Amygdala (tissue), 56 donors: ENCODE results near the gene DYNLT1.
A peak's percentile ranks its signal among the peaks of the same experiment; 100 is the strongest.
"Not testable (repeated sequence)": the region's sequence is repeated elsewhere in the genome, so short reads cannot be mapped to it uniquely, and the experiment has no call there.

Experiments used
- DNase-seq, 56 donors: peaks; one replicate each; lab custom pipeline; 2025; lab: John Stamatoyannopoulos, UW

Gene DYNLT1

DNA sequence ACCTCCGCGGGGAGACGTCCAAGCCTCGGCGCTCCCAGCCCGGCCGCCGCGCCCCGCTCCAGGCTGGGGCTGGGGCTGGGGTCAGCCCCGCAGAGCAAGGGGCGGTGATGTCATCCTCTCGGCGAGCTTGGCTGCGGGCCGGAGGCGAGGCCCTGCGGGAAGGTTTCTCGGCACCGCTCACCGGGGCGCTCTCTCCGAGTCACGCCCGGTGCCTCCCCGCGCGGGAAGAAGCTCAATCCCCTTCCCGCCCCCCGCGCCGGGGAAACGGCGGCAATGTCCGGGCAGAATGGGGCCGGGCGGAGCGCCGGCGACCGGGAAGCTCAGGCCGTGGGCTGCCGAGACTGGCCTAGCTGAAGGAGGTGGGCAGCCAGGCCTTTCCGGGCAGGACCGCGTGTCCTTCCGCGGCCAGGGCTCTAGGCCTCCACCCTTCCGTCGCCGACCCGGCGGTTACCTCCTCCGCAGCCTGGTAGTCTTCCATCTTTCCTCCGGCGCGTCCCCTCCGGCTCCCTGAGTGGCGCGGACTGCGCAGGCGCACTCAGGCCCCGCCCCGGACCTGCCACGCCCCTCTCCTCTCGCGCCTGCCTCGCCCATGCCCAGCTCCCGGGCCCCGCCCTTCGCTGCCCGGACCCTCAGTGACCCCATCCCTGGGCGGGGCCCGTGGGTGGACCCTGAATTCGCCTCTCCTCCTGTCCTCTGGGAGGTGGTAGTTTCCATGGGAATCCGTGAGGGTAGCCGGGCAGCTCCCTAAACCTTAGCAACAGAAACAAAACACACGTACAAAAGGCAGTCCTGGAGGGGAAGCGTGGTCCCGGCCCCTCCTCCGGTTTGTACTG lies at the start of gene DYNLT1:
Gene DYNLT1, minus strand, starts transcription at position 513 of the 833 bp plus-strand sequence. Its CDS starts 35 bp downstream, at position 478.
- DNase-seq = peak; percentile 17 to 94 (median 80)

DNA sequence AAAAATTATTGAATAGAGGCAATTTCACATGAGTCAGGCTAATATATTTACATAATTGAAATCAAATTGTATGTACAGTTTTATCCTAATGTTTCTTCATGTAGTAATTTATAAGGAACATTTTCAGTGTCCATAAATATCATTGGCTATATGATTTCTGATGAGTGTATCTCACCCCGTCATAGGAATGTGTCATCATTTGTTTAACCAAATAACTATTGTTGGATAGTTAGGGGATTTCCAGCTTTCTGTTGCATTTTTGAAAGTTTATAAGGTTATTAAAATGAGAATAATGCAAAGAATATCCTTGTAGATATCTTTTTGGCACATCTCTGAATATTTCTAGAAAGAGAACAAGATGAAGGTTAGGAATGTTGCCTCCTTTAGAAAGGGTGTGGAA lies 44.3 kb upstream of the DYNLT1 start:
- DNase-seq = no peak

DNA sequence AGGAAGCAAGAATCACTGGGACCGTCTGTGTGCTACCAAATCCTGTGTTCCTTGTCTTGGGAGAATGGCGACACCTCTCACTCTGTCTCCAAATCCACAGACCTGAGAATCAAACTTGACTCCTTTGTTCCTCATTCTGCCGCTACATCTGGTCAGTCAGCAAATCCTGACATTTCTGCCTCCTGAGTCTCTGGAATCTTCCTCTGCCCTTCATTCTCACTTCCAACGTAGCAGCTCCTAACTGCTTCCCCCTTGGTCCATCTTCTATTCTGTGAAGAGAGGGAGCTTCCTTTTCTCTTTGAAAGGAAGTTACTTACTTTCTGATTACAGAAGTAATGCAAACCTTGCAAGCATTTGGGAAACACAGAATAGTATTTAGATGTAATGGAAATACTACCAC lies 43.0 kb upstream of the DYNLT1 start:
- DNase-seq = no peak

DNA sequence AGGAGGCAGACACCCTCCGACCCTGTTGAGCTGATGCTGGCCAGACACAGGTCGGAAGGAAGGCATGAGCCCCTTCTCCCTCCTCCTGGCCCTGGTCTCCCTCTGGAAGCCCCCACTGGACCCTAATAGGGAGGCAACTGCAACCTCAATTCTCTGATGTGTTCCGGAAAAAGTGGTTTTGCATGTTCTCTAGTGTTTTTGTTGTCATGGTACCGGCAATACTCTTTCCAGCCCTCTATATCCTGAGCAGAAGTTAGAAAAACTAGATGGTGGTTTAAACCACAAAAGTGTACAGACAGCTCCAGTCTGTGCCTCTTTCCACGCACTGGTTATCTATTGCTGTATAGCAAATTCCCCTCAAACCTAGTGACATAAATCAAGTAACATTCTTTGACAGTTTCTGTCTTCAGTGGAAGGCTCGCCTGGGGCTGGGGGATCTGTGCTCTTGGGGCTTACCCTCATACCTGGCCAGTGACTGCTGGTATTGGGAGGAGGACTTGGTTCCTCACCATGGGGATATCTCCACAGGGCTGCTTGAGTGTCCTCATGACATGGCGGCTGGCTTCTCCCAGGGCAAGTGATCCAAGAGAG lies 42.3 kb upstream of the DYNLT1 start:
- no peak for DNase-seq

DNA sequence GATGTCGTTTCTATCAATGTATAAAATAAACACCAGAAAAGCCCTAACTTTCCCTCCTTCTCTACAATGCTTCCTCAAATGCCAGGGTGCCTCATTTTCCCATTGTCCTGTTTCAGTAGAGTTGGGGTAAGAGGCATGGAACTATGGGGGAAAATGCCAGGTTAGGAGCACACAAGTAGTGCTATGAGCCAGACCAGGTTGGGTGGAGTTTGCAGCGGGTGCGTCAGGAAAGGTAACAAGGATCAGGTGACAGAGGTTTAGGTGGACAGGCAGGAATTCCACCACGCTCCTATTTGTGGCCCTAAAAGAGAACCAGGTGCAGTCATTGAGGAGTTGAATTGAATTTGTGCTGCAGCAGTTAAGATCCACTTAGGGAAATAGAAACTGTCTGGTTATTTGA lies 41.8 kb upstream of the DYNLT1 start:
- DNase-seq = no peak

DNA sequence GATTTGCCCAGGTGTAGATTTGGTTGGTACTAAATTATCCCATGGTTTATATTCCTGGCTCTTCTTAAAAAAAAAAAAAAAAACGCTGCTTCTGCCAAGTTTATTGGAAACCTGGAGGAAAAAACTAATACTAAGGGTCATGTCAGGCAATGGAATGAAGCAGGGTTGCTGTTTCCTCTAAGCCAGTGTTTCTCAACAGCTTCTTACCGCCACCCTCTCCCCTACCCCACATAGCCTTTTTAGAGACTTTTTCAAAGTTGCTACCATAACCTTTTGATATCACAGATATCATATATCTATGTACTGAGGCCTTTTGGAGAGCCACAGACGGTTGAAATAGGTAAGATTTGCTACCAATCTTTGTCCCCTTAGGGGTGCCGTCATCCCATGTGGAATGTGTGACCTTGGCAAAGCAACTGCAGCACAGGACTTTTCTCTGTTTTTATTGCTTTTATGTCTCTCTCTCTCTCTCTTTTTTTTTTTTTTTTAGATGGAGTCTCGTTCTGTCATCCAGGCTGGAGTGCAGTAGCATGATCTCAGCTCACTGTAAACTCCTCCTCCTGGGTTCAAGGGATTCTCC lies 40.3 kb upstream of the DYNLT1 start:
- no peak for DNase-seq

DNA sequence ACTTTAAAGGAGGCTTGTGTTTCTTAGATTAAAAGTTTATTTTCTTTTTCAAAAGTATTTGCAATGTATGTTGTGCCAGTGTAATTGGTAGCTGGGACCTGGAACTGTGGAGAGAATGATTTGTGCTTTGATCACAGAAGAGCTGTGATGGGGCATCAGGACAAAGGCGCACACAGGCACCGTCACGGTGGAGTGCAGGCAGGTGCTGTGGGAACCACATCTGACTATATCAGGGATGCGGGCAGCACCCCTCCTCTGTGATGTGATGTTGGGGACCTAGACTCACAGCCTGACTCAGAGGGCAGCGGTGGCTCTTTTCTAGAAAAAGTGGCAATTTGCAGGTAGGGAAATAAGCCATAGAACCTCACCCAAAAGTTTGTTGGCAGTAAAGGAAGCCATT lies 39.8 kb upstream of the DYNLT1 start:
- DNase-seq = no peak

DNA sequence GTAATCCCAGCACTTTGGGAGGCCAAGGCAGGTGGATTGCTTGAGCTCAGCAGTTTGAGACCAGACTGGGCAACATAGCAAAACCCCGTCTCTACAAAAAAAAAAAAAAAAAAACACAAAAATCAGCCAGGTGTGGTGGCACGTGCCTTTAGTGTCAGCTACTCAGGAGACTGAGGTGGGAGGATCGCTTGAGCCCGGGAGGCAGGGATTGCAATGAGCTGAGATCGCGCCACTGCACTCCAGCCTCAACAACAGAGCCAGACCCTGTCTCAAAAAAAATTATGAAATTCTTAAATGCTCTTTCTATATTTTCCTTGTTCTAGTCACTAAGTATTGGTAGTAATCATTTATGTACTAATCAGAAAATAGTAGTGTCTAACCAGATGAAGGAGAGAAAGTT lies 35.9 kb upstream of the DYNLT1 start:
- no peak for DNase-seq

DNA sequence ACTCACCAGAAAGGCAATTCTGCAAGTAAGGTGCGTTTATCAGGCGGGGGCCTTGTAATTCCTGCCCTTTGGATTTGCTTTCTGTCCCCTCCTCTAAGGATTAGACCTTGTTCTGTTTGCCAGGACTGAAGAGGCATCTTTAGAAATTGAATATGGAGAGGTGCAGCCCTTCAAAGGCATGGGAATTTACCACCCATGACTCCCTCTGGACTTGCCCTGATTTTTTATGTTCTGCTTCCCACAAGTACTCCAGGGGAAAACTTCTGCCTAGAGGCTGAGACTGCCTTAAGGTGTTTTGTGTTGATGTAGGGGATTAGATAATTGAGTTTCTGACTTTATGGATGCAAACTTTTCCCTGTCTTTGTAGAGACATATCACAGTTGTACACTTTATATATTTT lies 35.5 kb upstream of the DYNLT1 start:
- DNase-seq = no peak

DNA sequence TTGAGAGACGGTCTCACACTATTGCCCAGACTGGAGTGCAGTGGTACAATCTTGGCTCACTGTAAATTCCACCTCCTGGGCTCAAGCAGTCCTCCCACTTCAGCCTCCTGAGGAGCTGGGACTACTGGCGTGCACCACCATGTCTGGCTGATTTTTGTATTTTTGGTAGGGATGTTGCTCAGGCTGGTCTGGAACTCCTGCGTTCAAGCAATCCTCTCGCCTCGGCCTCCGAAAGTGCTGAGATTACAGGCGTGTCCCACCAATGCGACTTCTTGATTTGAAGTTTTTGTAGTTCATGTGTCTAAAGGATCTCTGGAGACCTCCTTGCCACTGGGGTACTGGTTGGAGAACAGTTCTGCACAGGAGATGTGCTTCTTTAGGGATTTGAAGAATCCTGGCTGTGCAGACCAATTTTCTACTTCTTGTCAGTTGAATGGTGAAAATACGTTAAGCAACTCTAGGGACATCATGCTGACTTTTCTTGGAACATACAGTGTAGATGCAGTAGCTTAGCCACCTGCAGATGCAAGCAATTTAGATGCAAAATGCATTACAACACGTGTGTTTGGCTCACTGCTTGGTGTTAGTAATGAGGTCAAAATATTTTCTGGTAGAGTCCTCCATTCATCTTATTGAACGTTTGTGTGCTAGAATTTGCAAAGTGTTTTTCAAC lies 33.5 kb upstream of the DYNLT1 start:
- no peak for DNase-seq

DNA sequence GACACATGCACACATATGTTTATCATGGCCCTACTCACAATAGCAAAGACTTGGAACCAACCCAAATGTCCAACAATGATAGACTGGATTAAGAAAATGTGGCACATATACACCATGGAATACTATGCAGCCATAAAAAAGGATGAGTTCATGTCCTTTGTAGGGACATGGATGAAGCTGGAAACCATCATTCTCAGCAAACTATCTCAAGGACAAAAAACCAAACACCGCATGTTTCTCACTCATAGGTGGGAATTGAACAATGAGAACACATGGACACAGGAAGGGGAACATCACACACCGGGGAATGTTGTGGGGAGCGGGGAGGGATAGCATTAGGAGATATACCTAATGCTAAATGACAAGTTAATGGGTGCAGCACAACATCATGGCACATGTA lies 32.6 kb upstream of the DYNLT1 start:
- DNase-seq = not testable (repeated sequence)

DNA sequence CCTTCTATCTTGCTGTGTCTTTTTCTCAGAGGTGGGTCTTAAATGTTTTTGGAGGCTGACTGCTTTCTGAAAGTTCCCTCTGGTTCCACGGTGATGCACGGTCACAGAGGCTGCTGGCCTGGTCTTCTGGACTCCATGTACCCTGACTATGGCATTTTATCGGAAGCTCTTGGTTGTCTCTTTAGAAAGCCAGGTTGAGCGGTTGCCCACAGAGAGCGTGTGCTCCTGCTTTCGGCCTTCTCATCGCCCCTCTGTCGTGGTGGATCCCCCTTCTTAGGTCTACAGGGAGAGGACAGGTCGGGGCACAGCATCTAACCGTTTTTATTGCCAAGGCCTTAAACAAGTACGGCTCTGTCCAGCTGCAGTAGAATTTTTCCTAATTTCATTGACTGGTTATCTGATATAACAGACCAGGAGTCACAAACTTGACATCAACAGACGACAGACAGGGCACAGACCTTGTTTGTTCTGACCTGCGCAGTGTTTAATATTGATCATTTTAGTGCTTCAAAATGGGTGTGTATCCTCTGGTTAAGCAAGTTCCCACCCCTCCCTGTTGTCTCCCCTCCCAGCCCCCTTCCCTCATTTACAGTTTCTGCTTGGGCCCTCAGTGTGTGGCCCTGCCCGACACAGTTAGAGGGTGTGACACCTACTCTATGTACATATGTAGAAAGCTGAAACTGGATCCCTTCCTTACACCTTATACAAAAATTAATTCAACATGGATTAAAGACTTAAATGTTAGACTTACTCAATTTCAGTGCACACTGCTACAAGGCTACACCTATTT lies 30.0 kb upstream of the DYNLT1 start:
- DNase-seq = no peak

DNA sequence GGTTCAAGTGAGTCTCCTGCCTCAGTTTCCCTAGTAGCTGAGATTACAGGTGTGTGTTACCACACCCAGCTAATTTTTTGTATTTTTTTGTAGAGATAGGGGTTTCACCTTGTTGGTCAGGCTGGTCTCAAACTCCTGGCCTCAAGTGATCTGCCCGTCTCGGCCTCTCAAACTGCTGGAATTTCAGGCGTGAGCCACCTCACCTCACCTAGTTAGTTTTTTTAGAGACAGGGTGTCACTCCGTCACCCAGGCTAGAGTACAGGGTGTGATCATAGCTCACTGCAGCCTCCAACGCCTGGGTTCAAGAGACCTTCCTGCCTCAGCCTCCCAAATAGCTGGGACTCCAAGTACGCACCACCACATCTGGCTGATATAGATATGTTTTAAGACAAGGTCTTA lies 28.2 kb upstream of the DYNLT1 start:
- no peak for DNase-seq

DNA sequence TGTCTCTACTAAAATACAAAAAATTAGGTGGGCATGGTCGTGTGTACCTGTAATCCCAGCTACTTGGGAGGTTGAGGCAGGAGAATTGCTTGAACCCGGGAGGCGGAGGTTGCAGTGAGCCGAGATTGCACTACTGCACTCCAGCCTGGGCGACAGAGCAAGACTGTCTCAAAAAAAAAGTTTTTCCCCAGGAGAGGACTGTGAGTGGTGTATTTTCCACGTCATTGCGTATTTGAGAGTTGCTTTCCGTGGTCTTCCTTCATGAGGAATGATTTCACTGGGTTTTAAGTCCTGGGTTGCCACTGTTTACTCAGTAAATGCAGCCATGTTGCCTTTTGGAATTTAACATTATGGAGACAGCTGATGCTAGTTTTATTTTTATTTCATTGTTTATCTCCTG lies 27.6 kb upstream of the DYNLT1 start:
- DNase-seq = not testable (repeated sequence)

DNA sequence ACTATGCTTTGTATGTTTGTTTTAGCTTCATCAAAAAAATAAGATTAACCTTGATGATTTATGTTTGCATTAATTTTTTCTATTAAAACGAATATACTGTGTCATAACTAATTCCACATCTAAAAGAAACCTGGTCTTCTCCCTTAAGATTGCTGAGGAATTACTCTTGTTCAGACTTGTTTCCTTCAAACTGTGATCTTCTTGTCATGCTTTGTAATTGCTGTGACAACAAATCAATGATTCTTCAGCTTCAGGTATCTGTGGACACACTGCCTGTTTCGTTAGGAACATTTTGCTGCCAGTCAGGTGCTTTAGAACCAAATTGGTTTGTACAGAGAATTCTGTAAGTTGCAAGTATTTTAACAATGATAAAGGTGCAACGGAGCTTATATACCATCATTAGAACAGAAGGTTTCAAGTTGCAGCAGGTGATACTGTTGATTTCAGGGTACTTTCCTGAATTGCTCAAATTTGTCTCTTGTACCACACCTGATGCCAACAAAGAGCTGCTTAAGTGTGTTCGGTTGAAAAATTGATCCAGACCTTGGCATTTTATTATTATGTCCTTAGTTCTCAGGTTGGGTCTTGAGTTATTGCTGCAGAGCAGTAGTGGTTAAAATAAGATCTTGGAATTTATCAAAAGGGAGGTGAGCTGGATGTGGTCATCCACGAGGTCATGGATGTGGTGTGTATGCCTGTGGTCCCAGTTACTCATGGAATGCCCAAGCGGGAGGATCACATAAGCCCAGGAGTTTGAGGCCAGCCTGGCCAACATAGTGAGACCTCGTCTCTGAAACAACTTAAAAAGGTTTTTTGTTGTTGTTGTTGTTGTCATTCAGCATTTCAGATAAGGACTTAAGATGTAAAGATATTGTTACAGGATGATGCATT lies 24.8 kb upstream of the DYNLT1 start:
- no peak for DNase-seq

DNA sequence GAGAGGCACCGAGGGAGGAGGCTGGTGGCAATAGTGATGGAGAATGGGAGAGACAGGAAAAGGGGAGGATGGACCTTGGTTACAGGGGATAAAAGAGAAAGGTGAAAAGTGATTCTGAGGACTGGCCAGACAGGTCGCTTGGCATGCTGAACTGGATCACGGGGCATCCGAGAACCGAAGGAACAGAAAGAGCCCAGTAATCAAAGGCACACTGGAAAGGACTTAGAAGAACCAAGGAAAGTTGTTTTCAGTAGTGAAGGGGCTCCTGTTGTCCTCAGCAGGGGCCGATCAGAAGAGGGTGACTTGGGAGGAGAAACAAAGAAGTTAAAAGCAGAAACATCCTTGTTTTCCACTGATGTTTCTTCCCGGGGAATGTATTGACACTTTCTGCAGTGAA lies 24.2 kb upstream of the DYNLT1 start:
- no peak for DNase-seq

DNA sequence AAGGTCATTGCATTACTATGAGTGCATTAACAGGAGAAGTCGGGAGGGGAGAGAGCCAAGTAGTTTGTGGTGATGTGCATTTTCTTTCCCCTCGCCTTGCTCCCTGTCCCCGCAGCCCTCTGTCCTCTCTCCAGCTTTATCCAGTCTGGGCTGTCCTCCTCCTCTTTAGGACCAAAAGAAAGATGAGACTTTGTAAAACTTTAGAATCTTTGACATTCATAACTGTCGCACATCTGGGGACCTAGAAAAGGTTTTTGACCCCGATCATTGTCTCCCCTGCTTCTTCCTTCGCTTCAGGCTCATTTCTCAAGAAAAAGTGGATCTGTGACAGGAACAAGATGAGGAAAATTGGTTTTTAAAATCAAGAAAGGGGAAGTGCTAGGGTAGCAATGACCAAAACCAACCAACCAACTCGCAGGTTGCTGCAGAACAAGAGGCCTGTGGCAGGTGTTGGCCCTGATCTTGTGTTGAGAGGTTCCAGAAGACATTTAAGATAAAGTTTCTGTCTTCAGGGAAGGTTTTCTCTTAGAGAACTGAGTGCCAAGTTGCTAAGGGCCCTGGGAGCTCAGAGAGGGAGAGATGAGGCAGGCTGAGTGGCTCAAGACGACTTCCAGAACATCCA lies 22.9 kb upstream of the DYNLT1 start:
- no peak for DNase-seq

DNA sequence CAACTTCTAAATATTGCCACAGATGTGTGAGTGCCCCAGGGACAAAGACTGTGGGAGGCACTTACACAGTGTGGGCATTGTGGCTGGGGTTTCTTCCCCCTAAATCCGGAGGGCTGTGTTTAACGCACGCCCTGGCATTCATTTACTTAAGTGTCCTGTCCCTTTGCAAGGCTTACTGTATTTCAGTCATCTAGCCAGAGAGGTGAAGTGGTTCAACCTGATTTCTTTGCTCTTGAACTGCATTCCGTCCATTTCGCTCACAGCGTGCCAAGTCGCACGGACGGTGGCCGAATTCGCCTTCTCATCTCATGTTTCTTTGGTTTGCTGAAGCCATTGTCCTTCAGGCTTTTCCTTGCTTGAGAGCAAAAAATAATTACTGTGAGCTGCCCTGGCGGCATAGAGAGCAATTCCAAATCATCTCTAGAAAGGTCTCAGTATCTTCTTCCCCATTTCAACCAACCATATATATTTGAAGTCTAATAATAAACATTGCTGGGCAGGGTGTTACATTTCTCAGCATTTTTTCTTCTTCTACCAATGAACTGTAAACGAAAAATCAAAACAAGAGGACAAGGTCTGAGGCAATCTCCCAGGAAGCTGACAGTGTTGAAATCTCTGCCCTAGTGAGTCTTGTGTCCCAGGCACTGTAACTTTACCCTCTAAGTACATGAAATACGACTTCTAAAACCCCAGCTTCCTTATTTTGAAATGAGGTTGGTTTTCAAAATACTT lies 22.3 kb upstream of the DYNLT1 start:
- DNase-seq = peak in 1 of 56 donors; percentile 15
